GM06990 (cell line): ENCODE results near the gene MPP4.
"Not testable (repeated sequence)": the region's sequence is repeated elsewhere in the genome, so short reads cannot be mapped to it uniquely, and the experiment has no call there.

ENCODE experiments used
- DNase-seq: peaks from one replicate; pipeline ENCODE4 v3.0.0-alpha.2; 2011; ENCODE audit not compliant: insufficient read length; ENCODE audit errors: extremely low read depth
- H3K27me3 ChIP-seq: replicated peaks from 2 replicates; pipeline ENCODE4 v1.6.0; 2011; ENCODE audit warnings: low read length; ENCODE audit not compliant: control insufficient read depth, insufficient read depth
- H3K36me3 ChIP-seq: 2 replicates; pipeline ENCODE4 v1.5.1; 2011; ENCODE audit warnings: low read length; ENCODE audit not compliant: control insufficient read depth, insufficient read depth
- H3K4me3 ChIP-seq: replicated peaks from 2 replicates; pipeline ENCODE4 v1.5.1; 2011; ENCODE audit warnings: low read depth, mild to moderate bottlenecking, control low read depth, low read length
- TF ChIP-seq, protein P1 (sequence below): IDR thresholded peaks from 2 replicates; pipeline ENCODE4 v1.5.1; 2011; ENCODE audit warnings: low read length, control low read depth, mild to moderate bottlenecking, inconsistent platforms; ENCODE audit not compliant: insufficient read depth, poor library complexity, severe bottlenecking

MPP4 gene

DNA sequence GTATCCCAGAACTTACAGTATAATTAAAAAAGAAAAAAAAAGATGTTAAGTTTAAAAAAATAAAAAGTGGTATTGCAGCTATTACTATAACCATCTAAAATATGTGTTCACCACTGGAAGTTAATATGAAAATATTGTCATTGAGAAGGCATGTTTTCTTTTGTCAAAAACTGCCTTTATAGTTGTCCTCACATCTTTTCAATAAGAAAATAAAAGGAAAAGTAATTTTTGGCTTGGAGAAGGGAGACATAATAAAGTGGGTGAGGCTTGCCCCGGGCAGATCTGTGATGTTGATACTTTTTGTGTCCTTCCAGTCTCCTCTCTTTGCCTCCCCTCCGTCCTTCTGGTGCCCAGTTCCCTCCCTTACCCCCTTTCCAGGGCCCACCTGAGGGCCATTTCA, 24.9 kb downstream of the MPP4 start:
- DNase-seq: no peak
- TF ChIP-seq, protein P1, sequence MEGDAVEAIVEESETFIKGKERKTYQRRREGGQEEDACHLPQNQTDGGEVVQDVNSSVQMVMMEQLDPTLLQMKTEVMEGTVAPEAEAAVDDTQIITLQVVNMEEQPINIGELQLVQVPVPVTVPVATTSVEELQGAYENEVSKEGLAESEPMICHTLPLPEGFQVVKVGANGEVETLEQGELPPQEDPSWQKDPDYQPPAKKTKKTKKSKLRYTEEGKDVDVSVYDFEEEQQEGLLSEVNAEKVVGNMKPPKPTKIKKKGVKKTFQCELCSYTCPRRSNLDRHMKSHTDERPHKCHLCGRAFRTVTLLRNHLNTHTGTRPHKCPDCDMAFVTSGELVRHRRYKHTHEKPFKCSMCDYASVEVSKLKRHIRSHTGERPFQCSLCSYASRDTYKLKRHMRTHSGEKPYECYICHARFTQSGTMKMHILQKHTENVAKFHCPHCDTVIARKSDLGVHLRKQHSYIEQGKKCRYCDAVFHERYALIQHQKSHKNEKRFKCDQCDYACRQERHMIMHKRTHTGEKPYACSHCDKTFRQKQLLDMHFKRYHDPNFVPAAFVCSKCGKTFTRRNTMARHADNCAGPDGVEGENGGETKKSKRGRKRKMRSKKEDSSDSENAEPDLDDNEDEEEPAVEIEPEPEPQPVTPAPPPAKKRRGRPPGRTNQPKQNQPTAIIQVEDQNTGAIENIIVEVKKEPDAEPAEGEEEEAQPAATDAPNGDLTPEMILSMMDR: no peak
- no peaks in the 10 kb centered on the region; the same call in 1 of the 2 replicates for H3K27me3 ChIP-seq

DNA sequence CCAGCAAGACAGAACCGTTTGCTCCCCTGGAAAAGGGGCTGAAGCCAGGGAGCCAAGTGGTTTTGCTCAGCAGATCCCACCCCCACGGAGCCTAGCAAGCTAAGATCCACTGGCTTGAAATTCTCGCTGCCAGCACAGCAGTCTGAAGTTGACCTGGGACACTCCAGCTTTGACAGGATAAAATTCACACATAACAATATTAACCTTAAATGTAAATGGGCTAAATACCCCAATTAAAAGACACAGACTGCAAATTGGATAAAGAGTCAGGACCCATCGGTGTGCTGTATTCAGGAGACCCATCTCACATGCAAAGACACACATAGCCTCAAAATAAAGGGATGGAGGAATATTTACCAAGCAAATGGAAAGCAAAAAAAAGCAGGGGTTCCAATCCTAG, 27.2 kb downstream of the MPP4 start:
- not testable (repeated sequence) for DNase-seq, H3K27me3 ChIP-seq, H3K36me3 ChIP-seq, H3K4me3 ChIP-seq

More for the DNA sequence above, 24.9 kb downstream of the MPP4 start:
- no peaks in the 10 kb centered on the region for H3K36me3 ChIP-seq
- H3K4me3 ChIP-seq: no peak overlapping the region

DNA sequence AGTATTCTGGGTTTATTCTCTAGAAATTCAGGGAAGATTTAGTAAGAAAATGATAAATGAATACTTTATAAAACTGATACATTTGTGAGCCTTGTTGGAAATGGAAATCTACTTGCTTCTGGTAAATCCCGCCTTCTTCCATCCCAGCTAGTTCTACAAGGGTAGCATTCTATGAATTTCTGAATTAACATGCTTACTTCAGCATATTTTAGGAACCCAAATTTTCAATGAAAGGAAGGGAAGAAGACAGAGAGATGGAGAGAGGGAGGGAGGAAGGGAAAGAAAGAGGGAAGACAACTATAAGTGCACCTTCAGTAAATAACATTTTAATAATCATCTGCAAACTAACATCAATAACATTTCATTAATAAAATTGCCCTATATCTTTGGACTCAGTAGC, 28.6 kb downstream of the MPP4 start:
- H3K27me3 ChIP-seq: no peaks in the 10 kb centered on the region
- H3K4me3 ChIP-seq: no peak overlapping the region
- H3K36me3 ChIP-seq: no peaks in the 10 kb centered on the region
- no peak for DNase-seq
- TF ChIP-seq, protein P1: no peak

DNA sequence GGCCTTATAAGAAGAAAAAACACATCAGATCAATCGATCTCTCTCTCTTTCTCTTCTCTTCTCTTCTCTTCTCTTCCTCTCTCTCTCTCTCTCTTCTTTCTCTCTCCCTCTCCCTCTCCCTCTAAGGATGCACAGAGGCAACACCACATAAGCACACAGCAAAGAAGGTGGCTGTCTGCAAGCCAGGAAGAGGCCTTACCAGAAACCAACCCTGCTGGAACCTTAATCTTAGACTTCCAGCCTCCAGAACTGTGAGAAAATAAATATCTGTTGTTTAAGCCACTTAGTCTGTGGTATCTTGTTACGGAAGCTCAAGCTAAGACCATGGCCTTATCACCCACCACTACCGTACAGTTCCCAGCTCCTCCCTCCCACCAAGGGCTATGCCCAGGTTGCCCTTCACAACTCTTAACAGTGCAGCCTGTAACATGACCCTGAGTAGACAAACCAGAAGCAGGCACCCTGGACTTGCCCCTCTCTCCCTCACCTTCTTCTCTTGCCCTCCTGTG, 30.0 kb downstream of the MPP4 start:
- no peaks in the 10 kb centered on the region for H3K36me3 ChIP-seq
- H3K4me3 ChIP-seq: no peak overlapping the region
- DNase-seq: no peak
- TF ChIP-seq, protein P1: no peak
- no peaks in the 10 kb centered on the region for H3K27me3 ChIP-seq

DNA sequence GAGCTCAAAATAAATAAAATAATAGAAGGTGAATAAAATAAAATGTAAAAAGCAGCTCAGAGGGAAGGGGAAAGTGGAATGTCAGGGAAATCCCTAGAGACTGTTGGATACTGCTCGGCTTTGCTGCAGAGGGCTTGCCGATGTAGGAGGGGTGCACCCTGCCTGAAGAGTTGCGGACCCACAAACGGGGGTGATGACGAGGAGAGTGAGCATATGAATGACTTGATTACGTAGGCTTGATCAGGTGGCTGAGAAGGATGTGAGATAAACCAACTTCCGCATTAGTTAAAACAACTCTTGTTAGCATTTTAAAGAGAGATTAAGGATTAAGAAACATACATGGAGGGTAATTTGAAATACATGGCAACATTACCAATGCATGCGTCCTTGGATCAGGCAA, 34.1 kb downstream of the MPP4 start:
- no peaks in the 10 kb centered on the region for H3K27me3 ChIP-seq
- no peak for DNase-seq
- no peak overlapping the region for H3K4me3 ChIP-seq
- no peaks in the 10 kb centered on the region for H3K36me3 ChIP-seq
- TF ChIP-seq, protein P1: no peak

DNA sequence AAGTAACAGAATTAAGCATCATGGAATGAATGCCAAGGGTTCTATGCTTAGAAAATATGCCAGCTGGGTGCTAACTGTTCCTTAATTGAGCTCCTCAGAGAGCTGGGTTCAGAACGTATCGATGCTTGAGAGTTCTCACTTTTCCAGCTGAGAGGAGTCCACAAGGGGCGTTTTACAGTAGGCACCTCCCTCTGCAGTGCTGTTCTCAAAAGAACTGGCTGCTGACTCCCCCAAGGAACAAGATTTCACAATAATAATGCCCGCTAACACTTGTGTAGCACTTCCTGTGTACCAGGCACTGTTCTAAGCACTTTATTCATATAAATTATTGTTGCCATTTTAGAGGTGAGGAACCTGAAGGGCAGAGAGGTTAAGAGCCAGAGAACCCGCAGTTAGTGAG, 37.1 kb downstream of the MPP4 start:
- DNase-seq: no peak
- H3K4me3 ChIP-seq: no peak overlapping the region
- H3K36me3 ChIP-seq: no peaks in the 10 kb centered on the region
- no peaks in the 10 kb centered on the region; the same call in 1 of the 2 replicates for H3K27me3 ChIP-seq
- TF ChIP-seq, protein P1: no peak
